HepG2 (cell line): Measurements from ENCODE around the gene ATPAF1. TPM values are rescaled to one million over a fixed set of nuclear protein-coding genes. Genes with fewer than 3 reads are reported as not detected.
A peak's percentile ranks its signal among the peaks of the same experiment; 100 is the strongest.

ENCODE experiments used
- FOXM1 ChIP-seq: sonication (generic); formaldehyde crosslinking; IDR thresholded peaks from 2 replicates; pipeline ENCODE4 v1.5.0; 2020; ENCODE audit warnings: missing genetic modification reagents
- KAT8 ChIP-seq: IDR thresholded peaks from 2 replicates; pipeline ENCODE4 v1.6.1; 2016; ENCODE audit warnings: missing genetic modification reagents, missing compliant biosample characterization
- NCOA2 ChIP-seq: sonication (generic); formaldehyde crosslinking; IDR thresholded peaks from 2 replicates; pipeline ENCODE4 v1.8.0; 2022; ENCODE audit warnings: inconsistent platforms
- NR2F2 ChIP-seq: IDR thresholded peaks from 2 replicates; pipeline ENCODE4 v1.6.1; 2012; ENCODE audit warnings: low read depth, inconsistent platforms, borderline replicate concordance
- RFX1 ChIP-seq: fragments of 450-650 bp; IDR thresholded peaks from 2 replicates; pipeline ENCODE4 v1.6.1; 2017
- TOPORS ChIP-seq: sonication (generic); formaldehyde crosslinking; IDR thresholded peaks from 2 replicates; pipeline ENCODE4 v1.8.0; 2023; ENCODE audit warnings: mild to moderate bottlenecking, missing genetic modification reagents
- ZFP36L1 ChIP-seq: sonication (generic); formaldehyde crosslinking; IDR thresholded peaks from 2 replicates; pipeline ENCODE4 v1.8.0; 2022; ENCODE audit warnings: mild to moderate bottlenecking, missing genetic modification reagents, moderate library complexity
- ZNF33A ChIP-seq: sonication (generic); formaldehyde crosslinking; IDR thresholded peaks from 2 replicates; pipeline ENCODE4 v1.5.1; 2020; ENCODE audit warnings: missing genetic modification reagents, mild to moderate bottlenecking, moderate library complexity, borderline replicate concordance
- ZNF354B ChIP-seq: sonication (generic); formaldehyde crosslinking; IDR thresholded peaks from 2 replicates; pipeline ENCODE4 v1.8.0; 2022; ENCODE audit warnings: mild to moderate bottlenecking, missing genetic modification reagents
- ZNF616 ChIP-seq: sonication (generic); formaldehyde crosslinking; IDR thresholded peaks from 2 replicates; pipeline ENCODE4 v1.5.0; 2020; ENCODE audit warnings: low read depth, mild to moderate bottlenecking, missing genetic modification reagents
- polyA plus RNA-seq, 8 experiments: library from polyadenylated mRNA; depleted of rRNA in 3 of 8; stranded (reverse) in 7 of 8; unstranded in 1 of 8; fragments of >200 nt; fragmentation: Illumina TruSeq in 4 of 8; extraction: Trizol in 4 of 8; gene quantifications; 2 replicates each; pipeline versions ENCODE4 v1.2.1 to v1.2.3, GENCODE V29; 2011 to 2016; ENCODE audit warnings: low read depth in 4 of 8, missing spikeins in 1 of 8, mixed read lengths in 1 of 8; ENCODE audit not compliant: insufficient read depth in 1 of 8
- total RNA-seq, 5 experiments: library from RNA; depleted of rRNA; stranded (reverse); fragments of >200 nt; fragmentation: Illumina TruSeq; extraction: Trizol; gene quantifications; 2 replicates each; pipeline ENCODE4 v1.2.3, GENCODE V29; 2016; ENCODE audit warnings: low read depth in 1 of 5
- TF ChIP-seq, protein P1 (sequence below): sonication (generic); formaldehyde crosslinking; IDR thresholded peaks from 2 replicates; pipeline ENCODE4 v1.4.0; 2020; ENCODE audit warnings: mild to moderate bottlenecking, missing genetic modification reagents
- TF ChIP-seq, protein P2 (sequence below): sonication (generic); formaldehyde crosslinking; IDR thresholded peaks from 2 replicates; pipeline ENCODE4 v1.5.1; 2020; ENCODE audit warnings: mild to moderate bottlenecking, missing genetic modification reagents, borderline replicate concordance
- TF ChIP-seq, protein P3 (sequence below): sonication (generic); formaldehyde crosslinking; IDR thresholded peaks from 2 replicates; pipeline ENCODE4 v1.4.0; 2020; ENCODE audit warnings: mild to moderate bottlenecking, missing genetic modification reagents
- TF ChIP-seq, protein P4 (sequence below): IDR thresholded peaks from 2 replicates; pipeline ENCODE4 v1.6.1; 2016; ENCODE audit warnings: mild to moderate bottlenecking
- TF ChIP-seq, protein P5 (sequence below): sonication (generic); formaldehyde crosslinking; IDR thresholded peaks from 2 replicates; pipeline ENCODE4 v1.9.0; 2021; ENCODE audit warnings: missing genetic modification reagents, mild to moderate bottlenecking, borderline replicate concordance

ATPAF1 gene
- total and polyA plus RNA-seq, 2 of the 13 experiments (the other 11 are each of a cell fraction or from before 2014, with no cell fraction given): 66.6 to 76.7 TPM

DNA sequence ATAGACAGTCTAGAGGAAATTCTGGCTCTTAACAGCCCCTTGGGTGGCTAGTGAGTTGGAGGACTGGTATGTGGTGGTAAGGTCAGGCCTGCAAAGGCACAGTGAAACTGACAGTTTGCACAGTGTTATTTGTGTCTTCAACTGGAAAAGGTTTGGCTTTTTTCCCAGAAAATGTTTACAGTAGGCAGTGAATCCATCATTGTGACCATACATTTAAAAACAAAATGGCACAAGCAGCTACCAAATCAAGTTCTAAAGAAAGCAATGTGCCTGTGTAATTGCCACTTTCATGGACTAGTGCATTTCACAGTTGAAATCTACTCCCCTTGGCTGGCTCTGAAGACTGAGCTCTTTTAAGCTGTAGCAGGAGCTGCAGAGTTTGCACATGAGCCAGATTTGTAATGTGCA, 24.8 kb downstream of the ATPAF1 start (continued):
- TF ChIP-seq KAT8 (CRISPR knock-in tag): 0 out of 2 replicates have a peak, but pooled peaks have one; percentile 20
- TF ChIP-seq NR2F2: no peak
- TF ChIP-seq, protein P1, sequence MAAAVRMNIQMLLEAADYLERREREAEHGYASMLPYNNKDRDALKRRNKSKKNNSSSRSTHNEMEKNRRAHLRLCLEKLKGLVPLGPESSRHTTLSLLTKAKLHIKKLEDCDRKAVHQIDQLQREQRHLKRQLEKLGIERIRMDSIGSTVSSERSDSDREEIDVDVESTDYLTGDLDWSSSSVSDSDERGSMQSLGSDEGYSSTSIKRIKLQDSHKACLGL (CRISPR knock-in tag): no peak
- TF ChIP-seq, protein P2, sequence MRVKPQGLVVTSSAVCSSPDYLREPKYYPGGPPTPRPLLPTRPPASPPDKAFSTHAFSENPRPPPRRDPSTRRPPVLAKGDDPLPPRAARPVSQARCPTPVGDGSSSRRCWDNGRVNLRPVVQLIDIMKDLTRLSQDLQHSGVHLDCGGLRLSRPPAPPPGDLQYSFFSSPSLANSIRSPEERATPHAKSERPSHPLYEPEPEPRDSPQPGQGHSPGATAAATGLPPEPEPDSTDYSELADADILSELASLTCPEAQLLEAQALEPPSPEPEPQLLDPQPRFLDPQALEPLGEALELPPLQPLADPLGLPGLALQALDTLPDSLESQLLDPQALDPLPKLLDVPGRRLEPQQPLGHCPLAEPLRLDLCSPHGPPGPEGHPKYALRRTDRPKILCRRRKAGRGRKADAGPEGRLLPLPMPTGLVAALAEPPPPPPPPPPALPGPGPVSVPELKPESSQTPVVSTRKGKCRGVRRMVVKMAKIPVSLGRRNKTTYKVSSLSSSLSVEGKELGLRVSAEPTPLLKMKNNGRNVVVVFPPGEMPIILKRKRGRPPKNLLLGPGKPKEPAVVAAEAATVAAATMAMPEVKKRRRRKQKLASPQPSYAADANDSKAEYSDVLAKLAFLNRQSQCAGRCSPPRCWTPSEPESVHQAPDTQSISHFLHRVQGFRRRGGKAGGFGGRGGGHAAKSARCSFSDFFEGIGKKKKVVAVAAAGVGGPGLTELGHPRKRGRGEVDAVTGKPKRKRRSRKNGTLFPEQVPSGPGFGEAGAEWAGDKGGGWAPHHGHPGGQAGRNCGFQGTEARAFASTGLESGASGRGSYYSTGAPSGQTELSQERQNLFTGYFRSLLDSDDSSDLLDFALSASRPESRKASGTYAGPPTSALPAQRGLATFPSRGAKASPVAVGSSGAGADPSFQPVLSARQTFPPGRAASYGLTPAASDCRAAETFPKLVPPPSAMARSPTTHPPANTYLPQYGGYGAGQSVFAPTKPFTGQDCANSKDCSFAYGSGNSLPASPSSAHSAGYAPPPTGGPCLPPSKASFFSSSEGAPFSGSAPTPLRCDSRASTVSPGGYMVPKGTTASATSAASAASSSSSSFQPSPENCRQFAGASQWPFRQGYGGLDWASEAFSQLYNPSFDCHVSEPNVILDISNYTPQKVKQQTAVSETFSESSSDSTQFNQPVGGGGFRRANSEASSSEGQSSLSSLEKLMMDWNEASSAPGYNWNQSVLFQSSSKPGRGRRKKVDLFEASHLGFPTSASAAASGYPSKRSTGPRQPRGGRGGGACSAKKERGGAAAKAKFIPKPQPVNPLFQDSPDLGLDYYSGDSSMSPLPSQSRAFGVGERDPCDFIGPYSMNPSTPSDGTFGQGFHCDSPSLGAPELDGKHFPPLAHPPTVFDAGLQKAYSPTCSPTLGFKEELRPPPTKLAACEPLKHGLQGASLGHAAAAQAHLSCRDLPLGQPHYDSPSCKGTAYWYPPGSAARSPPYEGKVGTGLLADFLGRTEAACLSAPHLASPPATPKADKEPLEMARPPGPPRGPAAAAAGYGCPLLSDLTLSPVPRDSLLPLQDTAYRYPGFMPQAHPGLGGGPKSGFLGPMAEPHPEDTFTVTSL (CRISPR knock-in tag): peak; percentile 38; the same call in 1 of the 2 replicates
- TF ChIP-seq, protein P3, sequence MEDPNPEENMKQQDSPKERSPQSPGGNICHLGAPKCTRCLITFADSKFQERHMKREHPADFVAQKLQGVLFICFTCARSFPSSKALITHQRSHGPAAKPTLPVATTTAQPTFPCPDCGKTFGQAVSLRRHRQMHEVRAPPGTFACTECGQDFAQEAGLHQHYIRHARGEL (CRISPR knock-in tag): no peak
- TF ChIP-seq TOPORS (CRISPR knock-in tag): no peak
- TF ChIP-seq, protein P4, sequence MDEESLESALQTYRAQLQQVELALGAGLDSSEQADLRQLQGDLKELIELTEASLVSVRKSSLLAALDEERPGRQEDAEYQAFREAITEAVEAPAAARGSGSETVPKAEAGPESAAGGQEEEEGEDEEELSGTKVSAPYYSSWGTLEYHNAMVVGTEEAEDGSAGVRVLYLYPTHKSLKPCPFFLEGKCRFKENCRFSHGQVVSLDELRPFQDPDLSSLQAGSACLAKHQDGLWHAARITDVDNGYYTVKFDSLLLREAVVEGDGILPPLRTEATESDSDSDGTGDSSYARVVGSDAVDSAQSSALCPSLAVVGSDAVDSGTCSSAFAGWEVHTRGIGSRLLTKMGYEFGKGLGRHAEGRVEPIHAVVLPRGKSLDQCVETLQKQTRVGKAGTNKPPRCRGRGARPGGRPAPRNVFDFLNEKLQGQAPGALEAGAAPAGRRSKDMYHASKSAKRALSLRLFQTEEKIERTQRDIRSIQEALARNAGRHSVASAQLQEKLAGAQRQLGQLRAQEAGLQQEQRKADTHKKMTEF (CRISPR knock-in tag): no peak
- TF ChIP-seq, protein P5, sequence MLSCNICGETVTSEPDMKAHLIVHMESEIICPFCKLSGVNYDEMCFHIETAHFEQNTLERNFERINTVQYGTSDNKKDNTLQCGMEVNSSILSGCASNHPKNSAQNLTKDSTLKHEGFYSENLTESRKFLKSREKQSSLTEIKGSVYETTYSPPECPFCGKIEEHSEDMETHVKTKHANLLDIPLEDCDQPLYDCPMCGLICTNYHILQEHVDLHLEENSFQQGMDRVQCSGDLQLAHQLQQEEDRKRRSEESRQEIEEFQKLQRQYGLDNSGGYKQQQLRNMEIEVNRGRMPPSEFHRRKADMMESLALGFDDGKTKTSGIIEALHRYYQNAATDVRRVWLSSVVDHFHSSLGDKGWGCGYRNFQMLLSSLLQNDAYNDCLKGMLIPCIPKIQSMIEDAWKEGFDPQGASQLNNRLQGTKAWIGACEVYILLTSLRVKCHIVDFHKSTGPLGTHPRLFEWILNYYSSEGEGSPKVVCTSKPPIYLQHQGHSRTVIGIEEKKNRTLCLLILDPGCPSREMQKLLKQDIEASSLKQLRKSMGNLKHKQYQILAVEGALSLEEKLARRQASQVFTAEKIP (CRISPR knock-in tag): no peak
- no peak for TF ChIP-seq ZNF354B (CRISPR knock-in tag)
- TF ChIP-seq ZNF33A (CRISPR knock-in tag): peak; percentile 100
- no peak for TF ChIP-seq ZFP36L1 (CRISPR knock-in tag)
- no peak for TF ChIP-seq FOXM1 (CRISPR knock-in tag)
- TF ChIP-seq NCOA2 (CRISPR knock-in tag): no peak
- TF ChIP-seq RFX1: no peak
- TF ChIP-seq ZNF616 (CRISPR knock-in tag): no peak
